AG04449 (cell line): ENCODE data around the gene CRBN.

Experiments used
- CTCF ChIA-PET: fragments of 350-600 bp; formaldehyde crosslinking; extraction: SDS; loops from one replicate; lab custom pipeline; 2021; ENCODE audit warnings: antibody characterized with exemption; lab: Yijun Ruan, JAX
- POLR2A ChIA-PET: fragments of 400-600, 350-600 bp; formaldehyde crosslinking; extraction: SDS; loops from one replicate; lab custom pipeline; 2020; ENCODE audit warnings: antibody characterized with exemption, inconsistent platforms; lab: Yijun Ruan, JAX
- DNase-seq: peaks from one replicate; pipeline ENCODE4 v3.0.0-alpha.2; 2010; ENCODE audit warnings: low read depth, low spot score
- H3K4me3 ChIP-seq: 2 replicates; pipeline ENCODE4 v1.5.1; 2011; ENCODE audit warnings: low read depth, mild to moderate bottlenecking, control low read depth, low read length
- CTCF ChIP-seq: IDR thresholded peaks from one replicate; pipeline ENCODE4 v1.5.1; 2011; ENCODE audit warnings: mild to moderate bottlenecking, moderate library complexity, low read length, control low read depth, inconsistent platforms; ENCODE audit not compliant: insufficient read depth; ENCODE audit errors: missing control alignments

The CRBN gene

GRCh38 chr3:3129579-3129978, 49.9 kb downstream of the CRBN start:
- ChIA-PET CTCF (interaction anchor here (1.0 kb wide), 1 partner anchor 50 kb away, joined by 3 read pairs; the partner anchor contains the start of gene CRBN), POLR2A (no interaction called here)
- no peak for TF ChIP-seq CTCF
- H3K4me3 ChIP-seq = no peak overlapping the region
- DNase-seq = no peak

- DNase-seq = no peak
- ChIA-PET POLR2A (no interaction called here), CTCF (no interaction called here)
Observed at GRCh38 chr3:3127432-3128010, 52.0 kb downstream of the CRBN start.

GRCh38 chr3:3126477-3127431, 52.7 kb downstream of the CRBN start, which contains the start of gene TRNT1:
Gene TRNT1 (plus strand): TSS chr3:3126940. CDS start chr3:3129041, 2,101 bp downstream.
- no peak for TF ChIP-seq CTCF
- peak; percentile 53 for DNase-seq
- POLR2A ChIA-PET = no interaction called here
- CTCF ChIA-PET = no interaction called here
- peak within 1 kb of the TSS; percentile 98 for H3K4me3 ChIP-seq

More at GRCh38 chr3:3127432-3128010, 52.0 kb downstream of the CRBN start:
- no peak for TF ChIP-seq CTCF
- peak overlapping the region; percentile 98 for H3K4me3 ChIP-seq

- no peak for DNase-seq
- ChIA-PET CTCF (no interaction called here), POLR2A (no interaction called here)
- TF ChIP-seq CTCF = no peak
- peak overlapping the region; percentile 98 for H3K4me3 ChIP-seq
Observed at GRCh38 chr3:3125977-3126376, 53.5 kb downstream of the CRBN start.

- CTCF ChIA-PET = no interaction called here
- no peak overlapping the region for H3K4me3 ChIP-seq
- DNase-seq = no peak
- TF ChIP-seq CTCF = no peak
- POLR2A ChIA-PET = no interaction called here
Observed at GRCh38 chr3:3119393-3119851, 60.1 kb downstream of the CRBN start.

- no peak for TF ChIP-seq CTCF
- DNase-seq = no peak
- no peak overlapping the region for H3K4me3 ChIP-seq
- POLR2A ChIA-PET = no interaction called here
- CTCF ChIA-PET = no interaction called here
Observed at GRCh38 chr3:3117651-3118050, 61.8 kb downstream of the CRBN start.
